Activated CD8-positive, alpha-beta memory T cell treated with anti-CD3 and anti-CD28 coated beads, Interleukin-2, amount 50 U/mL, for 1 hour (primary cell): ENCODE data around the gene PAPLN.

ENCODE experiments used
- DNase-seq: peaks from one replicate; pipeline ENCODE4 v3.0.0-alpha.2; 2020; ENCODE audit errors: extremely low read depth

PAPLN gene

DNA sequence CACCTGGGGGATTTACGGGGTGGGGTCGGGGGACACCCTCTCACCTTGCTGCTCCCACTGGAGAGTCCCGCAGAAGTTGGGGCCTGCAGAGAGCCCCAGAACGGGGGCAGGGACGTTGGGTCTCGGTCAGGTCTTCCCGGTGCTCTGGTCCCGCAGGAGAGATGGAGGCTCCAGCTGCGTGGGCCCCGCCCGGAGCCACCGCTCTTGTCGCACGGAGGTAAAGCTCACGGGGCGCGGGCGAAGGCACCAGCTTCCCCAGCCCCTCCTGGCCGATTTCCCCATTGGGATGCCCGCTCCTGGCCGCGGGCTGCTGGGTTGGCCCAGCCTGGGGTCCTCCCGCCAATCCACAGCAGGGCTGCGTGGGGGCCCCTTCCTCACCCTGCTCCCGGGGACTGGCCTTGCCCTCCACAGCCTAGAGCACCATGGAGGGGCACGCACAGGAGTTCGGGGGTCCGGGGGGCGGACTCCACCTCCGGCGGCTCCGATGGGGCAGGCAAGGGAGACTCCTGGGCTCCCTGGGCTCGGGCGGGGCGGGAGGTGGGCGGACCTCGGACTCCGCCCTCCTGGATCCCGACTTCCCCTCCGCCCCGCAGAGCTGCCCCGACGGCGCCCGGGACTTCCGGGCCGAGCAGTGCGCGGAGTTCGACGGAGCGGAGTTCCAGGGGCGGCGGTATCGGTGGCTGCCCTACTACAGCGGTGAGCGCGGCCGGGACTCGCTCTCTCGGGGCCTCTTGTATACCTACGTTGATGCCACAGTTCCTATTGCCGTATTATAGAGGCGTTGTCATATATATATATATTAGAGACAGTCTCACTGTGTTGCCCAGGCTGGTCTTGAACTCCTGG lies 8.4 kb downstream of the PAPLN start:
- DNase-seq = no peak

DNA sequence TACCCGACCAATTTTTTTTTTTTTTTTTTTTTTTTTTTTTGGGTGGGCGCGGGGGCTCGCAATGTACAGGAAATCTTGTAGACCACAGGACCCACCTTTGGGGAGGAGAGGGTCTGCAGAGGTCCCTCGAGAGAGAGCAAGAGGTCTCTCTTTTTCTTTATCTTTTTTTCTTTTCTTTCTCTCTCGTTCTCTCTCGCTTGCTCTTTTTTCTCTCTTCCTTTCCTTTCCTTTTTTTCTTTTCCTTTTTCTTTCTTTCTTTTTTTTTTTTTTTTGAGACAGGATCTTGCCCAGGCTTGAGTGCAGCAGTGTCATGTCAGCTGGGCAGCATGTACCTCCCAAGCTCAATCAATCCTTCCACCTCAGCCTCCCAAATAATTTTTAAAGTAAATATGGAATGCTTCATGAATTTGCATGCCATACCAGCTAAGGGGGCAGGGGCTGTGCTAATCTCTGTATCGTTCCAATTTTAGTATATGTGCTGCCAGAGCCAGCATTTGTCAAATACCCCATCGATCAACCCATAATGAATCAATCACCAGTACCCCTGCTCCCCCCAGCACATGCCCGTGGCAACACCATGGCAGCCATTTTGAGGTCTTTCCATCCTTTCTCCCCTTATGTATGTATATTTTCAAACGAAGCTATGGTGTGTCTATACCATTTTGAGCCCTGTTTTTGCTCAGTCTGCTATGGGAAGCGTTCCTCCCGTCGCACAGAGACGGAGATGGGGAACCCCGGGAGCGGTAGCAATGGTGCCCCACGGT lies 9.3 kb downstream of the PAPLN start:
- no peak for DNase-seq

DNA sequence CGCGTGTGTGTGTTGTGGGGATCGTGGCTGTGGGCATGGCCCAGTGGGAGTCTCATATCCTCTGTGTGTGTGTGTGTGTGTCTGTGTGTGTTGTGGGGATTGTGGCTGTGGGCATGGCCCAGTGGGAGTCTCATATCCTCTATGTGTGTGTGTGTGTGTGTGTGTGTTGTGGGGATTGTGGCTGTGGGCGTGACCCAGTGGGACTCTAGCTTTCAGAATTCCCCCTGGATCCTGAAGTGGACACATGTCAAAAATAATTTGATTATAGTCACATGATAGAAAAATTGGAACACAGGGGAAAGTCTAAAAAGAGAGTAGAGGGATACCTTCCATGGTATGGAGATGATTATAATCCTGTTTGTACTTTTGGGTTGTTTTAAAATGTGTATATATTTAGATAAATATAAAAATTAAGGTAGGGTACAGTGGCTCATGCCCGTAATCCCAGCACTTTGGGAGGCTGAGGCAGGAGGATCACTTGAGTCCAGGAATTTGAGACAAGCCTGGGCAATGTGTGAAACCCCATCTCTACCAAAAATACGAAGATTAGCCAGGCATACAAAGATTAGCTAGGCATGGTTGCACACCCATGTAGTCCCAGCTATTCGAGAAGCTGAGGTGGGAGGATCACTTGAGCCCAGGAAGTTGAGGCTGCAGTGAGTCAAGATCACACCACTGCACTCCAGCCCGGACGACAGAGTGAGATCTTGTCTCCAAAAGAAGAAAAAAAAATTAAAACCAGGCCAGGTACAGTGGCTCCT lies 11.0 kb downstream of the PAPLN start:
- DNase-seq = no peak

- DNase-seq = no peak
These were observed 11.8 kb downstream of the PAPLN start for GRCh38 chr14:73249108-73249507.

- no peak for DNase-seq
These were observed 12.4 kb downstream of the PAPLN start for GRCh38 chr14:73249564-73250316.

DNA sequence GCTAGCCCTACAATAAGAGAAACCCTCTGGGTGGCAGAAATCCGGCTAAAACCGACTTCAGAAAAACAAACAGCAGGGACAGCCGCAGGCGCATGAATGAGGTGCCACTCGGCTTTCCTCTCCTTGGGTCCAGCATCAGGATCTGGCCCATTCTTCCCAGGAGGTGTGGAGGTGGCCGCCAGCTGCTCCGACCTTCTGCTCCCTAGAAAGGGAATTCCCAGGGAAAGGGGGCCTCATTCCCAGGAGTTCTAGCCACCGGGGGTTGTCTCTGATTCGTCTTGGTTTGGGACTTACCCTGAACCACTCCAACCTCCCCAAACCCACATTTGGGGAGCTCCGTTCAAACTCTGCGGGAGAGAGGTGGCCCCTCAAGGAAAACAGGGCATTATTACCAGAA lies 13.0 kb downstream of the PAPLN start:
- DNase-seq = no peak

DNA sequence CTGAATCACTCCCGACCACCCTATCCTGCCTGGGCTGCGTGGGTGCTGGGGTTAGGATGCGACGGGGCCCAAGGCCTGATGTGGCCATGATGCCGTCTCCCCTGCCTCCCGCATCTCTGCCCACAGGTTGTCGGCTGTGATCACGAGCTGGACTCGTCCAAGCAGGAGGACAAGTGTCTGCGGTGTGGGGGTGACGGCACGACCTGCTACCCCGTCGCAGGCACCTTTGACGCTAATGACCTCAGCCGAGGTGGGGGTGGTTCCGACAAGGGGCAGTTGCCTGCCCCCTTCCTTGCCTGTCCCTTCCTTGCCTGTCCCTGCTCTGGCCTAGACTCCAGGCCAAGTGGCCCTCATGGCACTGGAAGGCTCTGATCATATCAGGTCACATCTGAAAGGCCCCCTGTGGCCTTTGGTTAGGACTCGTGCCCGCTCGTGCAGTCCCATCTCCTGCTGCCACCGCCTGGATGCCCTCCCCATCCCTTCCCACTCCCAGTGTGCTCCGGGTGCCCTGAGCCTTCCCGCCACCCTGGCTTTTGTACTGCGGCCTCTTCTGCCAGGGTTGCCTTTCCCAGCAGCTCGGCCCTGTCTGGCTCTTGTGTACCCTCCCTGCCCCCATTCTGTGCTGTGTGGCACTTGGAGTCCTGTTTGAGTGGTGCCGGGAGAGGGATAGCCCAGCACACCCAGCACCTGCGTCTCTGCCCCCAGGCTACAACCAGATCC lies 13.6 kb downstream of the PAPLN start:
- DNase-seq = no peak

DNA sequence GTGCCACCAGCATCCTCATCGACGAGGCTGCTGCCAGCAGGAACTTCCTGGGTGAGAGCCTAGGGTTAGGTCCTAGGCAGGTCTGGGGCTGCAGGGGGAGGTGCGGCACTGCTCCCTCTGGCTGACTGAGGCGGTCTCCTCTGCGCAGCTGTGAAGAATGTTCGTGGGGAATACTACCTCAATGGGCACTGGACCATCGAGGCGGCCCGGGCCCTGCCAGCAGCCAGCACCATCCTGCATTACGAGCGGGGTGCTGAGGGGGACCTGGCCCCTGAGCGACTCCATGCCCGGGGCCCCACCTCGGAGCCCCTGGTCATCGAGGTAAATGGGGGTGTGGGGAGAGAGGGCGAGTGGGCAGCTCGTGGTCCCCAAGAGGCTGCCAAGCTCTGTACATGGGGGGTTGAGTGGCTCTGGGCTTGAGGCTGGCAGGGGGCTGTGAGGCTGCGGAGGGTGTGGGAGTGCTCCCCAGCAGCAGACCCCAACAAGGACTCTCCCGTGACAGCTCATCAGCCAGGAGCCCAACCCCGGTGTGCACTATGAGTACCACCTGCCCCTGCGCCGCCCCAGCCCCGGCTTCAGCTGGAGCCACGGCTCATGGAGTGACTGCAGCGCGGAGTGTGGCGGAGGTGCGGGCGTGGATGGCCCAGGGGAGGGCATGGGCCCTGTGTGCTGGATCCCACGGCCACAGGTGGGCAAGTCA lies 14.4 kb downstream of the PAPLN start:
- DNase-seq = no peak

GRCh38 chr14:73252491-73253322 lies 15.4 kb downstream of the PAPLN start:
- no peak for DNase-seq

- DNase-seq = no peak
These were observed 16.0 kb downstream of the PAPLN start for GRCh38 chr14:73253323-73253610.

DNA sequence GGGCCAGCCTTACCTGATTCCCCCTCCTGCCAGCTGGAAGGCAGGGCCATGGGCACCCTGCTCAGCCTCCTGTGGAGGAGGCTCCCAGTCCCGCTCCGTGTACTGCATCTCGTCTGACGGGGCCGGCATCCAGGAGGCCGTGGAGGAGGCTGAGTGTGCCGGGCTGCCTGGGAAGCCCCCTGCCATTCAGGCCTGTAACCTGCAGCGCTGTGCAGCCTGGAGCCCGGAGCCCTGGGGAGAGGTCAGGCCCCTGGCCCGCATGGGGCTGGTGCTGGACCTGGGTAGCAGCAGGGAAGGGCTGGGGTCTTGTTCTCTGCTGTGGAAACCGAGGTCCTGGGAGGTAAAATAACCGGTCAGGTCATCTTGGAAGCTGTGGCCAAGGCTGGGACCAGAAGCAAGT lies 16.4 kb downstream of the PAPLN start:
- DNase-seq = no peak

- no peak for DNase-seq
These were observed 17.1 kb downstream of the PAPLN start for GRCh38 chr14:73254247-73255004.

DNA sequence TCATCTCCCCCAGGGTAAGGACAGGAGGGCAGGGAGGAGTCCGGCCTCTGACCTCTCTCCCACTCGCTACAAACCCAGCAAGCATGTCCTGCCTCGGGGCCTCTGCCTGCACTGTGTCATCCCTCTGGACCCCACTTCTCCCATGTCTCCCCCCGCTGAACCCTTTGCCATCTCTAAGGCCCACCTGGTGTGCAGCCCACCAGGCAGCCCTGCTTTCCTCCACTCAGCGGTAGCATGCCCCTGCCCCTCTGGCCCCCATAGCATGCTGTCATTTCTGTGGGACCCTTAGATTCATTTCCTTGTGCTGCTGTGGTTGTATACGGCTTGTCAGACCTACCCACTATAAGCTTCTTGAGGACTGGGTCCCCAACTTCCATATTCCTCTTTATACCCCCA lies 17.7 kb downstream of the PAPLN start:
- DNase-seq = no peak

GRCh38 chr14:73255693-73256225 lies 18.5 kb downstream of the PAPLN start:
- DNase-seq = no peak

DNA sequence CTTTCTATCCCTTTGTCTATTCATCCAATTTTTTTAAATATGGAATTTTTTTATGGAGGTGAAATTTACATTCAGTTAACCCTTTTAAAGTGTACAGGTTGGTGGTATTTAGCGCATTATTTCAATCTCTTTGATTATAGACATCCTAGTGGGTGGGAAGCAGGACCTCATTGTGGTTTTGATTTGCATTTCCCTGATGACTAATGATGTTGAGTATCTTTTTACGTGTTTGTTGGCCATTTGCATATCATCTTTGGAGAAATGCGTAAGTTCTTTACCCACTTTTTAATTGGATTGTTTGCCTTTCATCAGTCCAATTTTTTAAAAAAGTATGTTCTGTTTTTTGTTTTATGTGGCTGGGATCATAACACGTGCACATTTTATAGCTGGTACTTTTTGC lies 20.8 kb downstream of the PAPLN start:
- no peak for DNase-seq

- DNase-seq = no peak
These were observed 21.7 kb downstream of the PAPLN start for GRCh38 chr14:73258845-73259611.

DNA sequence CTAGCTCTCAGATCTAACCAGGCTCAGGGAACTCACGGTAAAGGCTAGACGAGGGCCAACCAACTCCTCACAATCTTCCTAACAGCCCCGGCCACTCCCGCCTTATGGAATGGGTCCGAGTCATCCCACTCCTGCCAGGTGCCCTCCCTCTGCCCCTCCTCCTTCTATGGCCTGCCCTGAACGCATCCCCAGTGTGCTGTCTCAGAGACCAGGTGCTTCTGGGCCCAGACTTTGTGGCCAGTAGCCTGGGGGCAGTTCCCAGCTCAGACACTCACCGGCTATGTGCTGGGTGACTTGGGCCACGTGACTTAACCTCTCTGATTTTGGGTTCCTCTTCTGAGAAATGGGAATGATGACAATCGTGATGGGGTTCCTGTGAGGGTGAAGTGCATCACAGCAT lies 22.5 kb downstream of the PAPLN start:
- DNase-seq = no peak

DNA sequence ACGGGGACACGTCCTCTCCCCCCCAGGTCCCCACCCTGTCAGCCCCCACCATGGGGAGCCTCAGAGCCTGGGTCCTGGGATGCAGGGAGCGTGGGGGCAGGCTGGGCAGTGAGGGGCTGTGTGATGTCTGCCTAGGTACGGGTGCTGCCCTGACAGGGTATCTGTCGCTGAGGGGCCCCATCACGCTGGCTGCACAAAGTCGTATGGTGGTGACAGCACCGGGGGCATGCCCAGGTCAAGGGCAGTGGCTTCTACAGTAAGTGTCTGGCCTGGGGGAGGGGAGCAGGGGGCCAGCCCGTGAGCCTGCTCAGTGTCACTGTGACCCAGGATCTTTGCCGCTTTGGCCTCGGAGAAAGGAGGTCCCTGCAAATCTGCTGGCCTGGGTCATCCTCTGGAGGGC lies 23.3 kb downstream of the PAPLN start:
- no peak for DNase-seq
